Caco-2 (cell line): ENCODE results near the gene ELF2. TPM values are rescaled to one million over a fixed set of nuclear protein-coding genes. Genes with fewer than 3 reads are reported as not detected.
"Not testable (repeated sequence)": the region's sequence is repeated elsewhere in the genome, so short reads cannot be mapped to it uniquely, and the experiment has no call there.

Source experiments
- BruUV-seq: library from RNA; stranded (reverse); fragments of 400-500 nt; replicated peaks from 2 replicates; lab custom pipeline; 2021; lab: Mats Ljungman, UMichigan
- CTCF ChIA-PET: fragments of 300-600 bp; sonication (Branson Sonifier 250); formaldehyde crosslinking; loops from one replicate; lab custom pipeline; 2022; ENCODE audit warnings: antibody characterized with exemption; lab: Charles Lee
- POLR2A ChIA-PET: fragments of 300-600 bp; sonication (Branson Sonifier 250); formaldehyde crosslinking; loops from one replicate; lab custom pipeline; 2022; ENCODE audit warnings: antibody characterized with exemption; lab: Charles Lee
- DNase-seq, 2 experiments: peaks; one replicate each; pipeline versions ENCODE4 v3.0.0 to v3.0.0-alpha.2; 2020 to 2022
- H3K27me3 ChIP-seq: replicated peaks from 2 replicates; pipeline ENCODE4 v1.6.0; 2011; ENCODE audit warnings: low read length; ENCODE audit not compliant: control insufficient read depth, insufficient read depth
- H3K36me3 ChIP-seq: 2 replicates; pipeline ENCODE4 v1.5.1; 2011; ENCODE audit warnings: low read length; ENCODE audit not compliant: control insufficient read depth, insufficient read depth
- H3K4me1 ChIP-seq: fragments of 250-450 bp; sonication (Bioruptor Pico); 2 replicates; pipeline ENCODE4 v1.5.1; 2020; ENCODE audit warnings: mild to moderate bottlenecking
- H3K4me3 ChIP-seq: 2 replicates; pipeline ENCODE4 v1.5.1; 2011; ENCODE audit warnings: low read depth, mild to moderate bottlenecking, control low read depth, low read length
- H3K9me3 ChIP-seq: fragments of 250-450 bp; sonication (Bioruptor Pico); 2 replicates; pipeline ENCODE4 v1.5.1; 2020; ENCODE audit warnings: mild to moderate bottlenecking, moderate library complexity
- H3K27ac Mint-ChIP-seq: one replicate; pipeline ENCODE4 v1.8.0; 2022; ENCODE audit warnings: mixed read lengths; ENCODE audit not compliant: unreplicated experiment
- H3K27me3 Mint-ChIP-seq: one replicate; pipeline ENCODE4 v1.8.0; 2022; ENCODE audit warnings: mixed read lengths; ENCODE audit not compliant: insufficient read depth, unreplicated experiment
- H3K36me3 Mint-ChIP-seq: one replicate; pipeline ENCODE4 v1.8.0; 2022; ENCODE audit warnings: mild to moderate bottlenecking, mixed read lengths; ENCODE audit not compliant: insufficient read depth, unreplicated experiment
- H3K4me1 Mint-ChIP-seq: one replicate; pipeline ENCODE4 v1.8.0; 2022; ENCODE audit warnings: low read depth, mixed read lengths; ENCODE audit not compliant: unreplicated experiment
- H3K4me3 Mint-ChIP-seq: one replicate; pipeline ENCODE4 v1.8.0; 2022; ENCODE audit warnings: mild to moderate bottlenecking, moderate library complexity, mixed read lengths; ENCODE audit not compliant: unreplicated experiment
- H3K9me3 Mint-ChIP-seq: one replicate; pipeline ENCODE4 v1.8.0; 2022; ENCODE audit warnings: mixed read lengths; ENCODE audit not compliant: unreplicated experiment
- intact Hi-C: fragments of 100-400 bp; cut with micrococcal nuclease; formaldehyde crosslinking; loops from one replicate; pipeline ENCODE4 v1.10.0; 2022; ENCODE audit not compliant: unreplicated experiment
- total RNA-seq: library from RNA; stranded (reverse); gene quantifications from 2 replicates; pipeline ENCODE4 v1.2.3, GENCODE V29; 2022
- TF ChIP-seq, protein P1 (sequence below), 2 experiments: fragments of 200-600 bp in 1 of 2; IDR thresholded peaks; 1 replicate in 1 of 2; 2 replicates in 1 of 2; pipeline versions ENCODE4 v1.5.1 to v1.8.0; 2011 to 2022; ENCODE audit warnings: antibody characterized with exemption in 1 of 2, control low read depth in 1 of 2, inconsistent platforms in 1 of 2, low read depth in 1 of 2, low read length in 1 of 2, mild to moderate bottlenecking in 1 of 2, moderate library complexity in 1 of 2; ENCODE audit not compliant: insufficient read depth in 1 of 2, severe bottlenecking in 1 of 2, unreplicated experiment in 1 of 2

The ELF2 gene
- total RNA-seq, 1 experiment from 2014 or later = 53.2 TPM

DNA sequence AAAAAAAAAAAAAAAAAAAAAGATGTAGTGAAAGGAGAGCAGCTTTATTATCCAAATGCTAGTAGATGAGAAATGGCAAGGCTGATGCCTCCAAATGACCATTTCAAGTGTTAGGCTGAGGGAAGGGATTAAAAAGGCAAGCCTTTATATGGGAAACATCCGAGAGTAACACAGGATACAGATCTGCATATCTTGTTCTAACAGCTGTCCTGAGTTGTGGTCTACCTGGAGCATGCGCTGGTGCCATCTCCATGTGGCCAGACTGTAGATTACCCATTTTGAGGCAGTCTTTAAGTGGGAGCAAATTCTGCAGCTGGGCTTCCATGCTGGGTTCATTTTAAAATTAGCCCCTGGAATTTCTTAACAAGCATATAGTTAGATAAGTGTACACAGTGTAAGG, 26.0 kb upstream of the ELF2 start:
- H3K9me3 Mint-ChIP-seq = no peaks in the 10 kb centered on the region
- ChIA-PET CTCF (no interaction called here), POLR2A (interaction anchor here (0.5 kb wide), 1 partner anchor 47 kb away, joined by 11 read pairs; no protein-coding TSS in a partner anchor)
- Histone ChIP-seq H3K9me3 (no peaks in the 10 kb centered on the region), H3K36me3 (no peaks in the 10 kb centered on the region), H3K4me3 (no peak overlapping the region), H3K4me1 (no peaks in the 10 kb centered on the region), H3K27me3 (no peaks in the 10 kb centered on the region)
- TF ChIP-seq, protein P1, sequence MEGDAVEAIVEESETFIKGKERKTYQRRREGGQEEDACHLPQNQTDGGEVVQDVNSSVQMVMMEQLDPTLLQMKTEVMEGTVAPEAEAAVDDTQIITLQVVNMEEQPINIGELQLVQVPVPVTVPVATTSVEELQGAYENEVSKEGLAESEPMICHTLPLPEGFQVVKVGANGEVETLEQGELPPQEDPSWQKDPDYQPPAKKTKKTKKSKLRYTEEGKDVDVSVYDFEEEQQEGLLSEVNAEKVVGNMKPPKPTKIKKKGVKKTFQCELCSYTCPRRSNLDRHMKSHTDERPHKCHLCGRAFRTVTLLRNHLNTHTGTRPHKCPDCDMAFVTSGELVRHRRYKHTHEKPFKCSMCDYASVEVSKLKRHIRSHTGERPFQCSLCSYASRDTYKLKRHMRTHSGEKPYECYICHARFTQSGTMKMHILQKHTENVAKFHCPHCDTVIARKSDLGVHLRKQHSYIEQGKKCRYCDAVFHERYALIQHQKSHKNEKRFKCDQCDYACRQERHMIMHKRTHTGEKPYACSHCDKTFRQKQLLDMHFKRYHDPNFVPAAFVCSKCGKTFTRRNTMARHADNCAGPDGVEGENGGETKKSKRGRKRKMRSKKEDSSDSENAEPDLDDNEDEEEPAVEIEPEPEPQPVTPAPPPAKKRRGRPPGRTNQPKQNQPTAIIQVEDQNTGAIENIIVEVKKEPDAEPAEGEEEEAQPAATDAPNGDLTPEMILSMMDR (IDR thresholded peaks at IDR 0.05; ENCODE audit: insufficient read depth in 1 of 2, low read depth in 1 of 2, low read length in 1 of 2, severe bottlenecking in 1 of 2, unreplicated experiment in 1 of 2) = no peak
- no peaks in the 10 kb centered on the region for H3K36me3 Mint-ChIP-seq
- no peaks in the 10 kb centered on the region for H3K27me3 Mint-ChIP-seq
- BruUV-seq = no TSS peak
- intact Hi-C loops = no loop called here
- no peaks in the 10 kb centered on the region for H3K4me1 Mint-ChIP-seq
- H3K27ac Mint-ChIP-seq = no peak overlapping the region
- no peak overlapping the region for H3K4me3 Mint-ChIP-seq
- DNase-seq = no peak

DNA sequence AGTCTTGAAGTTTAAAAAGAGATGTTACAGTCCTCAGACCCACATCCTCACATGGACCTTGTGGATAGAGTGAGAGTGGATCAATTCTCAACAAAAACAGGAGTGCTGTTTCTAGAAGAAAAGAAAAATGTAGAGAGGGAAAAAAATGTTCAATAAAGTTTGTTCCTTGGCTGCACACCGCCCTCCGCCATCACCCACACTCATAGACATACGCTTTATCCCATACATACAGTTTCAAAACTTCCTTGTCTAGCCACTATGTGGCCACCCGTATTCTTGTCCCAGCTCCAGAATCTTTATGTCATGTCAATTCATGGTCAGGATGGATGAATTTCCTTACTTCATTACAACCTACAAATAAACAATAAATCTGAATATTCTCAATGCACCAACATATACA, 23.5 kb upstream of the ELF2 start:
- no peaks in the 10 kb centered on the region for H3K36me3 ChIP-seq
- DNase-seq = no peak
- H3K36me3 Mint-ChIP-seq = no peaks in the 10 kb centered on the region
- H3K4me3 ChIP-seq = no peak overlapping the region
- H3K4me1 Mint-ChIP-seq = no peaks in the 10 kb centered on the region
- H3K27me3 Mint-ChIP-seq = no peaks in the 10 kb centered on the region
- POLR2A ChIA-PET = no interaction called here
- peaks cover 15% of the 10 kb centered on the region for H3K9me3 Mint-ChIP-seq
- TF ChIP-seq, protein P1 (IDR thresholded peaks at IDR 0.05; ENCODE audit: insufficient read depth in 1 of 2, low read depth in 1 of 2, low read length in 1 of 2, severe bottlenecking in 1 of 2, unreplicated experiment in 1 of 2) = no peak
- H3K4me1 ChIP-seq = no peaks in the 10 kb centered on the region
- H3K27ac Mint-ChIP-seq = no peak overlapping the region
- CTCF ChIA-PET = no interaction called here
- H3K9me3 ChIP-seq = no peaks in the 10 kb centered on the region
- no TSS peak for BruUV-seq
- H3K27me3 ChIP-seq = no peaks in the 10 kb centered on the region
- intact Hi-C loops = no loop called here
- no peak overlapping the region for H3K4me3 Mint-ChIP-seq

DNA sequence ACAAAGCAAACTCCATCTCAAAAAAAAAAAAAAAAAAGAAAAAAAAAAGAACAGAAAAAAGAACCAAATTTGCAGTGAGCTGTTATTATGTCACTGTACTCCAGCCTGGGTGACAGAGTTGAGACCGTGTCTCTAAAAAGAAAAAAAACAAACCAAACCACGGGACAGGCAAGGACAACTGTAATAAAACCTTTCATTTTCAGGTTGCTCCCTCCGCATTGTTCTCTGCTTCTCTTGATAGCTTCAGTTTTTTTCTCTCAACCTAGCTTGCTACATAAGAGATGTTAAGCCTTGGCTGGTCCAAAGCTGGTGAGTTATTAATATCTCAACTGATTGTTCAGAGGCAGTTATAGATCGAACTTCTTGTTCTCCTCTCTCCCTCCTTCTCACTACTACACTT, 23.1 kb upstream of the ELF2 start:
- no peaks in the 10 kb centered on the region for H3K36me3 Mint-ChIP-seq
- peaks cover 15% of the 10 kb centered on the region for H3K9me3 Mint-ChIP-seq
- H3K4me1 Mint-ChIP-seq = no peaks in the 10 kb centered on the region
- ChIA-PET CTCF (no interaction called here), POLR2A (no interaction called here)
- H3K4me1 ChIP-seq = no peaks in the 10 kb centered on the region
- H3K4me3 Mint-ChIP-seq = no peak overlapping the region
- TF ChIP-seq, protein P1 (IDR thresholded peaks at IDR 0.05; ENCODE audit: insufficient read depth in 1 of 2, low read depth in 1 of 2, low read length in 1 of 2, severe bottlenecking in 1 of 2, unreplicated experiment in 1 of 2) = no peak
- H3K4me3 ChIP-seq = no peak overlapping the region
- intact Hi-C loops = no loop called here
- no peaks in the 10 kb centered on the region for H3K27me3 Mint-ChIP-seq
- H3K9me3 ChIP-seq = no peaks in the 10 kb centered on the region
- no peak overlapping the region for H3K27ac Mint-ChIP-seq
- no TSS peak for BruUV-seq
- DNase-seq = no peak
- no peaks in the 10 kb centered on the region for H3K27me3 ChIP-seq
- H3K36me3 ChIP-seq = no peaks in the 10 kb centered on the region

DNA sequence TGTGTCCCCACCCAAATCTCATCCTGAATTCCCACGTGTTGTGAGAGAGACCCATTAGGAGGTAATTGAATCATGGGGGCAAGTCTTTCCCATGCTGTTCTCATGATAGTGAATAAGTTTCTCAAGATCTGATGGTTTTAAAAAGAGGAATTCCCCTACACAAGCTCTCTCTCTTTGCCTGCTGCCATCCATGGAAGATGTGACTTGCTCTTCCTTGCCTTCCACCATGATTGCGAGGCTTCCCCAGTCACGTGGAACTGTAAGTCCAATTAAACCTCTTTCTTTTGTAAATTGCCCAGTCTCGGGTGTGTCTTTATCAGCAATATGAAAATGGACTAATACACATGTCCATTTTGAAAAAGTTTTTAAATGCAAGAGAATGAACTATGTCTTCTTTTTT, 20.2 kb upstream of the ELF2 start:
- H3K36me3 Mint-ChIP-seq, H3K9me3 ChIP-seq, H3K4me3 Mint-ChIP-seq, CTCF ChIA-PET, H3K27me3 Mint-ChIP-seq, intact Hi-C loops, H3K36me3 ChIP-seq, H3K4me1 Mint-ChIP-seq, POLR2A ChIA-PET, H3K4me1 ChIP-seq, DNase-seq, H3K4me3 ChIP-seq, H3K27me3 ChIP-seq, H3K27ac Mint-ChIP-seq, BruUV-seq: not testable (repeated sequence)
- peaks cover 15% of the 10 kb centered on the region for H3K9me3 Mint-ChIP-seq
